ENCODE data around the gene CYP2F1. TPM values are rescaled to one million over a fixed set of nuclear protein-coding genes. Genes with fewer than 3 reads are reported as not detected.

Gene CYP2F1, protein sequence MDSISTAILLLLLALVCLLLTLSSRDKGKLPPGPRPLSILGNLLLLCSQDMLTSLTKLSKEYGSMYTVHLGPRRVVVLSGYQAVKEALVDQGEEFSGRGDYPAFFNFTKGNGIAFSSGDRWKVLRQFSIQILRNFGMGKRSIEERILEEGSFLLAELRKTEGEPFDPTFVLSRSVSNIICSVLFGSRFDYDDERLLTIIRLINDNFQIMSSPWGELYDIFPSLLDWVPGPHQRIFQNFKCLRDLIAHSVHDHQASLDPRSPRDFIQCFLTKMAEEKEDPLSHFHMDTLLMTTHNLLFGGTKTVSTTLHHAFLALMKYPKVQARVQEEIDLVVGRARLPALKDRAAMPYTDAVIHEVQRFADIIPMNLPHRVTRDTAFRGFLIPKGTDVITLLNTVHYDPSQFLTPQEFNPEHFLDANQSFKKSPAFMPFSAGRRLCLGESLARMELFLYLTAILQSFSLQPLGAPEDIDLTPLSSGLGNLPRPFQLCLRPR
- total RNA-seq (2022), result not detected in 2 replicates
- not detected for Bru-seq, nascent RNA
- not detected for BruChase-seq, experiment 1, labeled RNA remaining after a 6-hour chase
- not detected for BruChase-seq, experiment 2, labeled RNA remaining after a 2-hour chase
- long read RNA-seq, result 0 reads

- ChIA-PET POLR2A (no interaction called here), CTCF (interaction anchor here (0.6 kb wide), 1 partner anchor 335 kb away, joined by 3 read pairs; no protein-coding TSS in a partner anchor)
- H3K27ac Mint-ChIP-seq (ENCODE audit: low read depth, unreplicated experiment), result no peak within 1 kb of the TSS
- H3K36me3 Mint-ChIP-seq (ENCODE audit: insufficient read depth, unreplicated experiment), result no peaks in the 10 kb centered on the region
- H3K27me3 Mint-ChIP-seq (ENCODE audit: insufficient read depth, unreplicated experiment), result peaks cover 63% of the 10 kb centered on the region
- H3K4me3 Mint-ChIP-seq (ENCODE audit: unreplicated experiment), result no peak within 1 kb of the TSS
- TF ChIP-seq, protein P1, sequence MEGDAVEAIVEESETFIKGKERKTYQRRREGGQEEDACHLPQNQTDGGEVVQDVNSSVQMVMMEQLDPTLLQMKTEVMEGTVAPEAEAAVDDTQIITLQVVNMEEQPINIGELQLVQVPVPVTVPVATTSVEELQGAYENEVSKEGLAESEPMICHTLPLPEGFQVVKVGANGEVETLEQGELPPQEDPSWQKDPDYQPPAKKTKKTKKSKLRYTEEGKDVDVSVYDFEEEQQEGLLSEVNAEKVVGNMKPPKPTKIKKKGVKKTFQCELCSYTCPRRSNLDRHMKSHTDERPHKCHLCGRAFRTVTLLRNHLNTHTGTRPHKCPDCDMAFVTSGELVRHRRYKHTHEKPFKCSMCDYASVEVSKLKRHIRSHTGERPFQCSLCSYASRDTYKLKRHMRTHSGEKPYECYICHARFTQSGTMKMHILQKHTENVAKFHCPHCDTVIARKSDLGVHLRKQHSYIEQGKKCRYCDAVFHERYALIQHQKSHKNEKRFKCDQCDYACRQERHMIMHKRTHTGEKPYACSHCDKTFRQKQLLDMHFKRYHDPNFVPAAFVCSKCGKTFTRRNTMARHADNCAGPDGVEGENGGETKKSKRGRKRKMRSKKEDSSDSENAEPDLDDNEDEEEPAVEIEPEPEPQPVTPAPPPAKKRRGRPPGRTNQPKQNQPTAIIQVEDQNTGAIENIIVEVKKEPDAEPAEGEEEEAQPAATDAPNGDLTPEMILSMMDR (IDR thresholded peaks at IDR 0.05; ENCODE audit: unreplicated experiment), result no peak
- intact Hi-C loops (cut with micrococcal nuclease), result no loop called here
- H3K4me1 Mint-ChIP-seq (ENCODE audit: insufficient read depth, unreplicated experiment), result no peaks in the 10 kb centered on the region
- H3K9me3 Mint-ChIP-seq (ENCODE audit: unreplicated experiment), result peaks cover 8% of the 10 kb centered on the region
- BruUV-seq (replicated peaks), result no TSS peak
- DNase-seq (ENCODE audit: unreplicated experiment), result no peak
Observed at GRCh38 chr19:41114132-41114531, at the start of gene CYP2F1. CYP2F1 (plus strand) TSS chr19:41114432; CDS start chr19:41116189, 1,757 bp downstream.

- peaks cover 4% of the 10 kb centered on the region for H3K36me3 Mint-ChIP-seq (ENCODE audit: insufficient read depth, unreplicated experiment)
- BruUV-seq (replicated peaks), result no TSS peak
- POLR2A ChIA-PET, result no interaction called here
- intact Hi-C loops (cut with micrococcal nuclease), result no loop called here
- TF ChIP-seq, protein P1 (IDR thresholded peaks at IDR 0.05; ENCODE audit: unreplicated experiment), result no peak
- peaks cover 90% of the 10 kb centered on the region for H3K27me3 Mint-ChIP-seq (ENCODE audit: insufficient read depth, unreplicated experiment)
- no peaks in the 10 kb centered on the region for H3K4me1 Mint-ChIP-seq (ENCODE audit: insufficient read depth, unreplicated experiment)
- H3K27ac Mint-ChIP-seq (ENCODE audit: low read depth, unreplicated experiment), result no peak overlapping the region
- H3K9me3 Mint-ChIP-seq (ENCODE audit: unreplicated experiment), result no peaks in the 10 kb centered on the region
- CTCF ChIA-PET, result no interaction called here
- no peak overlapping the region for H3K4me3 Mint-ChIP-seq (ENCODE audit: unreplicated experiment)
- DNase-seq (ENCODE audit: unreplicated experiment), result peak; percentile 21
Observed at GRCh38 chr19:41064974-41065569, 49.2 kb upstream of the CYP2F1 start.

- no peaks in the 10 kb centered on the region for H3K9me3 Mint-ChIP-seq (ENCODE audit: unreplicated experiment)
- BruUV-seq (replicated peaks), result no TSS peak
- intact Hi-C loops (cut with micrococcal nuclease), result no loop called here
- POLR2A ChIA-PET, result no interaction called here
- no peak overlapping the region for H3K4me3 Mint-ChIP-seq (ENCODE audit: unreplicated experiment)
- no peak for DNase-seq (ENCODE audit: unreplicated experiment)
- TF ChIP-seq, protein P1 (IDR thresholded peaks at IDR 0.05; ENCODE audit: unreplicated experiment), result no peak
- H3K27me3 Mint-ChIP-seq (ENCODE audit: insufficient read depth, unreplicated experiment), result peaks cover 86% of the 10 kb centered on the region
- no peaks in the 10 kb centered on the region for H3K36me3 Mint-ChIP-seq (ENCODE audit: insufficient read depth, unreplicated experiment)
- CTCF ChIA-PET, result no interaction called here
- H3K4me1 Mint-ChIP-seq (ENCODE audit: insufficient read depth, unreplicated experiment), result no peaks in the 10 kb centered on the region
- H3K27ac Mint-ChIP-seq (ENCODE audit: low read depth, unreplicated experiment), result no peak overlapping the region
Observed at GRCh38 chr19:41076286-41076685, 37.9 kb upstream of the CYP2F1 start.

- no peaks in the 10 kb centered on the region for H3K36me3 Mint-ChIP-seq (ENCODE audit: insufficient read depth, unreplicated experiment)
- ChIA-PET CTCF (interaction anchor here (0.6 kb wide), 1 partner anchor 35 kb away, joined by 3 read pairs; no protein-coding TSS in a partner anchor), POLR2A (no interaction called here)
- H3K9me3 Mint-ChIP-seq (ENCODE audit: unreplicated experiment), result no peaks in the 10 kb centered on the region
- no peak overlapping the region for H3K4me3 Mint-ChIP-seq (ENCODE audit: unreplicated experiment)
- H3K27me3 Mint-ChIP-seq (ENCODE audit: insufficient read depth, unreplicated experiment), result peaks cover 87% of the 10 kb centered on the region
- TF ChIP-seq, protein P1 (IDR thresholded peaks at IDR 0.05; ENCODE audit: unreplicated experiment), result no peak
- no TSS peak for BruUV-seq (replicated peaks)
- intact Hi-C loops (cut with micrococcal nuclease), result no loop called here
- peaks cover 5% of the 10 kb centered on the region for H3K4me1 Mint-ChIP-seq (ENCODE audit: insufficient read depth, unreplicated experiment)
- no peak for DNase-seq (ENCODE audit: unreplicated experiment)
- H3K27ac Mint-ChIP-seq (ENCODE audit: low read depth, unreplicated experiment), result no peak overlapping the region
Observed at GRCh38 chr19:41083516-41083915, 30.7 kb upstream of the CYP2F1 start.

All from MCF 10A (cell line).